ENCODE results near the gene C2orf42.
A peak's percentile ranks its signal among the peaks of the same experiment; 100 is the strongest.
"Not testable (repeated sequence)": the region's sequence is repeated elsewhere in the genome, so short reads cannot be mapped to it uniquely, and the experiment has no call there.

Gene C2orf42

GRCh38 chr2:70169654-70170245, 21.1 kb downstream of the C2orf42 start:
- not testable (repeated sequence) for DNase-seq

- no peak for DNase-seq
Observed at GRCh38 chr2:70161069-70161534, 29.7 kb downstream of the C2orf42 start.

- no peak for DNase-seq
Observed at GRCh38 chr2:70160545-70160944, 30.3 kb downstream of the C2orf42 start.

GRCh38 chr2:70149130-70149686, 41.6 kb downstream of the C2orf42 start:
- not testable (repeated sequence) for DNase-seq

GRCh38 chr2:70148211-70148760, 42.5 kb downstream of the C2orf42 start:
- DNase-seq: not testable (repeated sequence)

GRCh38 chr2:70145851-70146739, 44.7 kb downstream of the C2orf42 start:
- DNase-seq: no peak

GRCh38 chr2:70145144-70145490, 45.7 kb downstream of the C2orf42 start:
- no peak for DNase-seq

- DNase-seq: no peak
Observed at GRCh38 chr2:70144443-70145143, 46.2 kb downstream of the C2orf42 start.

- DNase-seq: no peak
Observed at GRCh38 chr2:70143314-70144150, 47.3 kb downstream of the C2orf42 start.

GRCh38 chr2:70142590-70143313, 48.1 kb downstream of the C2orf42 start:
- DNase-seq: peak; percentile 97

- DNase-seq: no peak
Observed at GRCh38 chr2:70141902-70142589, 48.8 kb downstream of the C2orf42 start.

GRCh38 chr2:70141212-70141901, 49.5 kb downstream of the C2orf42 start:
- DNase-seq: no peak

- DNase-seq: no peak
Observed at GRCh38 chr2:70140791-70141211, 50.0 kb downstream of the C2orf42 start.

- not testable (repeated sequence) for DNase-seq
Observed at GRCh38 chr2:70134323-70134983, 56.4 kb downstream of the C2orf42 start.

- peak; percentile 33 for DNase-seq
Observed at GRCh38 chr2:70133491-70134322, 57.1 kb downstream of the C2orf42 start.

- DNase-seq: no peak
Observed at GRCh38 chr2:70133127-70133452, 57.7 kb downstream of the C2orf42 start.

GRCh38 chr2:70132244-70133126, 58.3 kb downstream of the C2orf42 start:
- peak; percentile 16 for DNase-seq
